H9 (cell line): ENCODE measurements around the gene FARS2. TPM values are rescaled to one million over a fixed set of nuclear protein-coding genes. Genes with fewer than 3 reads are reported as not detected.

Experiments
- DNase-seq: peaks from one replicate; pipeline ENCODE4 v3.0.0-alpha.2; 2017
- H2AFZ ChIP-seq: one replicate; pipeline ENCODE4 v1.6.1; 2013; ENCODE audit warnings: mild to moderate bottlenecking, low read length, control low read depth, moderate library complexity
- H2AK5ac ChIP-seq: 2 replicates; pipeline ENCODE4 v1.6.1; 2013; ENCODE audit warnings: low read length, control low read depth, mixed read lengths; ENCODE audit not compliant: insufficient read length
- H2BK120ac ChIP-seq: one replicate; pipeline ENCODE4 v1.6.1; 2013; ENCODE audit warnings: low read depth, mild to moderate bottlenecking, low read length, control low read depth, inconsistent platforms; ENCODE audit not compliant: poor library complexity, severe bottlenecking
- H2BK12ac ChIP-seq: 2 replicates; pipeline ENCODE4 v1.6.1; 2013; ENCODE audit warnings: low read length, control low read depth, mixed read lengths, low read depth; ENCODE audit not compliant: insufficient read length
- H2BK15ac ChIP-seq: 2 replicates; pipeline ENCODE4 v1.6.1; 2013; ENCODE audit warnings: low read depth, low read length, control low read depth
- H2BK20ac ChIP-seq: one replicate; pipeline ENCODE4 v1.6.1; 2013; ENCODE audit warnings: low read depth, mild to moderate bottlenecking, low read length, control low read depth, inconsistent platforms; ENCODE audit not compliant: poor library complexity, severe bottlenecking
- H2BK5ac ChIP-seq: 2 replicates; pipeline ENCODE4 v1.6.1; 2013; ENCODE audit warnings: low read length, control low read depth, mixed read lengths; ENCODE audit not compliant: insufficient read length
- H3K14ac ChIP-seq: 2 replicates; pipeline ENCODE4 v1.6.1; 2013; ENCODE audit warnings: low read length, control low read depth; ENCODE audit not compliant: insufficient read depth
- H3K18ac ChIP-seq: 2 replicates; pipeline ENCODE4 v1.6.1; 2013; ENCODE audit warnings: low read depth, mild to moderate bottlenecking, mixed read lengths, low read length, control low read depth; ENCODE audit not compliant: insufficient read length
- H3K23ac ChIP-seq: 2 replicates; pipeline ENCODE4 v1.6.1; 2013; ENCODE audit warnings: low read length, control low read depth, mixed read lengths, low read depth; ENCODE audit not compliant: insufficient read length
- H3K23me2 ChIP-seq: 2 replicates; pipeline ENCODE4 v1.6.1; 2013; ENCODE audit warnings: low read depth, mild to moderate bottlenecking, mixed read lengths, low read length, control low read depth; ENCODE audit not compliant: insufficient read length, poor library complexity, severe bottlenecking
- H3K27ac ChIP-seq: 2 replicates; pipeline ENCODE4 v1.5.1; 2013; ENCODE audit warnings: low read length, control low read depth, mixed read lengths, low read depth; ENCODE audit not compliant: insufficient read length
- H3K27me3 ChIP-seq: 2 replicates; pipeline ENCODE4 v1.6.1; 2013; ENCODE audit warnings: low read length, control low read depth, inconsistent platforms; ENCODE audit not compliant: insufficient read depth
- H3K4ac ChIP-seq: 2 replicates; pipeline ENCODE4 v1.6.1; 2013; ENCODE audit warnings: low read depth, mild to moderate bottlenecking, control low read depth, inconsistent platforms, low read length, moderate library complexity
- H3K4me1 ChIP-seq: 2 replicates; pipeline ENCODE4 v1.6.1; 2013; ENCODE audit warnings: low read length, control low read depth, inconsistent platforms; ENCODE audit not compliant: insufficient read depth
- H3K4me2 ChIP-seq: 2 replicates; pipeline ENCODE4 v1.6.1; 2013; ENCODE audit warnings: low read length, control low read depth, mixed read lengths; ENCODE audit not compliant: insufficient read length, insufficient read depth
- H3K56ac ChIP-seq: 2 replicates; pipeline ENCODE4 v1.6.1; 2013; ENCODE audit warnings: low read depth, mild to moderate bottlenecking, mixed read lengths, low read length, control low read depth; ENCODE audit not compliant: insufficient read length
- H3K79me1 ChIP-seq: 2 replicates; pipeline ENCODE4 v1.6.1; 2013; ENCODE audit warnings: low read depth, mild to moderate bottlenecking, moderate library complexity, low read length, control low read depth, inconsistent platforms; ENCODE audit not compliant: insufficient read depth, poor library complexity, severe bottlenecking
- H3K79me2 ChIP-seq: 2 replicates; pipeline ENCODE4 v1.6.1; 2013; ENCODE audit warnings: low read length, control low read depth, inconsistent platforms; ENCODE audit not compliant: insufficient read depth
- H3K9ac ChIP-seq: 2 replicates; pipeline ENCODE4 v1.6.1; 2013; ENCODE audit warnings: low read length, control low read depth, mixed read lengths; ENCODE audit not compliant: insufficient read length; ENCODE audit errors: extremely low read depth
- H3K9me3 ChIP-seq: one replicate; pipeline ENCODE4 v1.6.1; 2013; ENCODE audit warnings: low read depth, low read length, inconsistent platforms; ENCODE audit not compliant: control insufficient read depth
- H3T11ph ChIP-seq: one replicate; pipeline ENCODE4 v1.6.1; 2013; ENCODE audit warnings: mild to moderate bottlenecking, low read length, control low read depth, inconsistent platforms
- H4K20me1 ChIP-seq: one replicate; pipeline ENCODE4 v1.6.1; 2013; ENCODE audit not compliant: control insufficient read depth, insufficient read length, insufficient read depth
- H4K5ac ChIP-seq: 2 replicates; pipeline ENCODE4 v1.6.1; 2013; ENCODE audit warnings: low read depth, mild to moderate bottlenecking, mixed read lengths, low read length, control low read depth; ENCODE audit not compliant: insufficient read length
- H4K8ac ChIP-seq: replicated peaks from 2 replicates; pipeline ENCODE4 v1.6.1; 2013; ENCODE audit warnings: low read length, control low read depth, mixed read lengths, low read depth; ENCODE audit not compliant: insufficient read length
- H4K91ac ChIP-seq: 2 replicates; pipeline ENCODE4 v1.6.1; 2013; ENCODE audit warnings: low read depth, mild to moderate bottlenecking, moderate library complexity, mixed read lengths, low read length, control low read depth; ENCODE audit not compliant: insufficient read length
- H3K27ac Mint-ChIP-seq, 3 experiments: 2 replicates in 2 of 3; 3 replicates in 1 of 3; pipeline ENCODE4 v1.8.0; 2020 to 2021; ENCODE audit warnings: mixed read lengths in 3 of 3, mild to moderate bottlenecking in 1 of 3, moderate library complexity in 1 of 3
- H3K27me3 Mint-ChIP-seq: 2 replicates; pipeline ENCODE4 v1.8.0; 2021; ENCODE audit warnings: low read depth, mild to moderate bottlenecking, moderate library complexity, mixed read lengths
- H3K36me3 Mint-ChIP-seq, 3 experiments: 2 replicates in 2 of 3; 3 replicates in 1 of 3; pipeline ENCODE4 v1.8.0; 2020 to 2021; ENCODE audit warnings: low read depth in 3 of 3, mixed read lengths in 3 of 3; ENCODE audit not compliant: insufficient read depth in 1 of 3
- H3K4me1 Mint-ChIP-seq, 2 experiments: 2 replicates each; pipeline ENCODE4 v1.8.0; 2020; ENCODE audit warnings: mixed read lengths in 2 of 2
- H3K4me3 Mint-ChIP-seq, 2 experiments: 2 replicates in 1 of 2; 3 replicates in 1 of 2; pipeline ENCODE4 v1.8.0; 2020 to 2021; ENCODE audit warnings: mild to moderate bottlenecking in 2 of 2, mixed read lengths in 2 of 2, moderate library complexity in 1 of 2
- H3K9me3 Mint-ChIP-seq, 2 experiments: 2 replicates in 1 of 2; 3 replicates in 1 of 2; pipeline ENCODE4 v1.8.0; 2020; ENCODE audit warnings: mild to moderate bottlenecking in 2 of 2, mixed read lengths in 2 of 2, moderate library complexity in 1 of 2
- CTCF ChIP-seq: fragments of 200-600 bp; sonication (generic); conservative IDR thresholded peaks from 3 replicates; pipeline ENCODE4 v1.8.0; 2021; ENCODE audit warnings: antibody characterized with exemption, mild to moderate bottlenecking
- WGBS: extraction: QIAGEN DNeasy Blood & Tissue Kit; methylation state at CpG from one replicate; pipeline ENCODE4 v1.1.7; 2013; ENCODE audit warnings: missing lambda C conversion rate, low lambda C conversion rate, mixed read lengths; ENCODE audit not compliant: insufficient read length; ENCODE audit errors: extremely low coverage; 5-methylcytosine and 5-hydroxymethylcytosine counted together
- total RNA-seq: library from RNA; stranded (reverse); gene quantifications from 2 replicates; pipeline ENCODE4 v1.2.1, GENCODE V29; 2021

The FARS2 gene
- total RNA-seq, 1 experiment from 2014 or later: 8.5 TPM

- Histone ChIP-seq H3K4ac (no peak overlapping the region), H3T11ph (no peak overlapping the region), H3K79me2 (no peaks in the 10 kb centered on the region), H2BK120ac (no peak overlapping the region), H3K27me3 (no peaks in the 10 kb centered on the region), H3K23ac (no peak overlapping the region), H2BK12ac (no peak overlapping the region), H2BK20ac (no peak overlapping the region), H3K9ac (no peak overlapping the region), H3K9me3 (no peaks in the 10 kb centered on the region), H4K91ac (no peak overlapping the region), H3K4me1 (no peaks in the 10 kb centered on the region), H2AK5ac (no peak overlapping the region), H3K14ac (no peak overlapping the region), H2BK5ac (no peak overlapping the region), H4K8ac (no peak overlapping the region), H3K27ac (no peak overlapping the region), H3K56ac (no peak overlapping the region), H3K79me1 (no peaks in the 10 kb centered on the region), H3K4me2 (no peak overlapping the region), H2BK15ac (no peak overlapping the region), H4K20me1 (no peaks in the 10 kb centered on the region), H3K18ac (no peak overlapping the region), H4K5ac (no peak overlapping the region), H2AFZ (no peak overlapping the region), H3K23me2 (no peaks in the 10 kb centered on the region)
- no peak overlapping the region for H3K27ac Mint-ChIP-seq
- H3K9me3 Mint-ChIP-seq: peaks cover 0 to 3% of the 10 kb centered on the region in 2 experiments; a peak in 1 of 5 replicates
- H3K4me3 Mint-ChIP-seq: no peak overlapping the region
- peaks cover 0 to 4% (median 1%) of the 10 kb centered on the region in 3 experiments; a peak in 4 of 7 replicates for H3K36me3 Mint-ChIP-seq
- no CpG with 5 or more reads among the region's 5 CpGs for WGBS
- TF ChIP-seq CTCF: no peak
- no peak for DNase-seq
- H3K27me3 Mint-ChIP-seq: no peaks in the 10 kb centered on the region; the same call in 1 of the 2 replicates
- peaks cover 1% of the 10 kb centered on the region in 2 experiments for H3K4me1 Mint-ChIP-seq
Measured at GRCh38 chr6:5653801-5654200, 392.5 kb downstream of the FARS2 start.
